HCT116 (cell line): Measurements from ENCODE around the gene TNFRSF1A. TPM values are rescaled to one million over a fixed set of nuclear protein-coding genes. Genes with fewer than 3 reads are reported as not detected.
A peak's percentile ranks its signal among the peaks of the same experiment; 100 is the strongest.

Source experiments
- ATAC-seq: fragments of 200-7000 bp; cut with Tn5 transposase; 2 replicates; pipeline ENCODE4 v1.9.1; 2020; ENCODE audit warnings: mild to moderate bottlenecking, moderate library complexity
- BruUV-seq: library from RNA; stranded (reverse); fragments of 400-500 nt; replicated peaks from 2 replicates; lab custom pipeline; 2021; lab: Mats Ljungman, UMichigan
- CTCF ChIA-PET: fragments of 300-600 bp; sonication (Branson Sonifier 250); formaldehyde crosslinking; loops from one replicate; lab custom pipeline; 2021; ENCODE audit warnings: antibody characterized with exemption; lab: Charles Lee
- POLR2A ChIA-PET: fragments of 300-600, 350-600 bp; sonication (Branson Sonifier 250); formaldehyde crosslinking; loops from one replicate; lab custom pipeline; 2021; ENCODE audit warnings: antibody characterized with exemption; lab: Charles Lee
- RAD21 ChIA-PET, 2 experiments: fragments of 300-600 bp; sonication (Branson Sonifier 250); formaldehyde crosslinking; loops; one replicate each; lab custom pipeline; 2023; ENCODE audit warnings: low total read pairs in 2 of 2; ENCODE audit not compliant: uncharacterized antibody in 2 of 2, unreplicated experiment in 2 of 2, low non-redundant PET in 1 of 2; lab: Charles Lee
- DNase-seq: peaks from one replicate; pipeline ENCODE4 v3.0.0-alpha.2; 2010; ENCODE audit warnings: low read depth, low spot score
- H2AFZ ChIP-seq: fragments of 200-600 bp; shearing (Covaris generic), sonication (generic); 2 replicates; pipeline ENCODE4 v1.6.1; 2017; ENCODE audit warnings: low read depth, mixed run types, mixed read lengths, antibody characterized with exemption, low read length; ENCODE audit not compliant: poor library complexity, severe bottlenecking
- H3K27ac ChIP-seq: 2 replicates; pipeline ENCODE4 v1.5.1; 2012; ENCODE audit warnings: low read depth, low read length
- H3K27me3 ChIP-seq: fragments of 200-600 bp; sonication (generic); 2 replicates; pipeline ENCODE4 v1.6.1; 2016; ENCODE audit warnings: mixed run types, low read length, mixed read lengths; ENCODE audit not compliant: insufficient read depth
- H3K36me3 ChIP-seq, 2 experiments: fragments of 200-500 bp in 1 of 2; fragments of 200-600 bp in 1 of 2; sonication (Bioruptor generic) in 1 of 2; sonication (generic) in 1 of 2; 2 replicates each; pipeline versions ENCODE4 v1.5.1 to v1.6.1; 2014 to 2016; ENCODE audit warnings: low read length in 2 of 2, inconsistent platforms in 1 of 2, mixed read lengths in 1 of 2, mixed run types in 1 of 2; ENCODE audit not compliant: insufficient read depth in 2 of 2, control insufficient read depth in 1 of 2
- H3K4me1 ChIP-seq, 2 experiments: fragments of 200-600 bp in 1 of 2; sonication (generic) in 1 of 2; 2 replicates each; pipeline versions ENCODE4 v1.5.1 to v1.6.1; 2012 to 2017; ENCODE audit warnings: low read length in 2 of 2, inconsistent platforms in 1 of 2, mild to moderate bottlenecking in 1 of 2, mixed read lengths in 1 of 2, mixed run types in 1 of 2, moderate library complexity in 1 of 2; ENCODE audit not compliant: insufficient read depth in 2 of 2, control insufficient read depth in 1 of 2
- H3K4me2 ChIP-seq: fragments of 200-600 bp; sonication (generic); 2 replicates; pipeline ENCODE4 v1.6.1; 2017; ENCODE audit warnings: mixed run types, low read length, mixed read lengths
- H3K4me3 ChIP-seq, 2 experiments: fragments of 200-600 bp in 1 of 2; sonication (generic) in 1 of 2; replicated peaks in 1 of 2; 2 replicates each; pipeline ENCODE4 v1.5.1; 2011 to 2016; ENCODE audit warnings: low read length in 2 of 2, control low read depth in 1 of 2, low read depth in 1 of 2, mild to moderate bottlenecking in 1 of 2, mixed read lengths in 1 of 2, mixed run types in 1 of 2
- H3K79me2 ChIP-seq: fragments of 200-600 bp; sonication (generic); 2 replicates; pipeline ENCODE4 v1.6.1; 2017; ENCODE audit warnings: mild to moderate bottlenecking, mixed run types, low read length, moderate library complexity, mixed read lengths; ENCODE audit not compliant: insufficient read depth
- H3K9ac ChIP-seq: fragments of 200-600 bp; sonication (generic); 2 replicates; pipeline ENCODE4 v1.6.1; 2016; ENCODE audit warnings: low read length, mixed read lengths
- H3K9me2 ChIP-seq: fragments of 200-600 bp; sonication (generic), shearing (Covaris generic); 2 replicates; pipeline ENCODE4 v1.6.1; 2017; ENCODE audit warnings: mixed run types, mild to moderate bottlenecking, moderate library complexity; ENCODE audit not compliant: insufficient read depth
- H3K9me3 ChIP-seq, 2 experiments: fragments of 200-500 bp in 1 of 2; fragments of 200-600 bp in 1 of 2; sonication (Bioruptor generic) in 1 of 2; sonication (generic) in 1 of 2; 2 replicates each; pipeline ENCODE4 v1.6.1; 2014 to 2017; ENCODE audit warnings: low read length in 2 of 2, mixed read lengths in 2 of 2, inconsistent platforms in 1 of 2, low read depth in 1 of 2, mild to moderate bottlenecking in 1 of 2, mixed run types in 1 of 2, moderate library complexity in 1 of 2; ENCODE audit not compliant: control insufficient read depth in 1 of 2, insufficient read depth in 1 of 2
- H4K20me1 ChIP-seq: fragments of 200-600 bp; sonication (generic), shearing (Covaris generic); 2 replicates; pipeline ENCODE4 v1.6.1; 2017; ENCODE audit warnings: mixed run types, mild to moderate bottlenecking, moderate library complexity; ENCODE audit not compliant: insufficient read depth
- CEBPB ChIP-seq: IDR thresholded peaks from 2 replicates; pipeline ENCODE4 v1.6.1; 2012; ENCODE audit warnings: low read depth
- CTCF ChIP-seq, 3 experiments: fragments of 200-600 bp in 1 of 3; sonication (generic) in 1 of 3; IDR thresholded peaks in 2 of 3; conservative IDR thresholded peaks in 1 of 3; 2 replicates each; pipeline ENCODE4 v1.5.1; 2012 to 2017; ENCODE audit warnings: low read depth in 2 of 3, low read length in 2 of 3, antibody characterized with exemption in 1 of 3, borderline replicate concordance in 1 of 3, control low read depth in 1 of 3, mild to moderate bottlenecking in 1 of 3, mixed read lengths in 1 of 3, mixed run types in 1 of 3, moderate library complexity in 1 of 3; ENCODE audit not compliant: insufficient read depth in 1 of 3
- ELF1 ChIP-seq: IDR thresholded peaks from 2 replicates; pipeline ENCODE4 v1.6.1; 2012; ENCODE audit warnings: low read depth, borderline replicate concordance
- EZH2 ChIP-seq: fragments of 200-600 bp; sonication (generic); IDR thresholded peaks from 2 replicates; pipeline ENCODE4 v1.6.1; 2017; ENCODE audit warnings: antibody characterized with exemption, mixed run types
- EZH2phosphoT487 ChIP-seq: fragments of 200-600 bp; IDR thresholded peaks from 2 replicates; pipeline ENCODE4 v1.6.1; 2018; ENCODE audit warnings: antibody characterized with exemption, borderline replicate concordance
- SIN3A ChIP-seq: IDR thresholded peaks from 2 replicates; pipeline ENCODE4 v1.6.1; 2012; ENCODE audit warnings: low read depth
- ZBTB33 ChIP-seq: IDR thresholded peaks from 2 replicates; pipeline ENCODE4 v1.6.1; 2011; ENCODE audit warnings: mild to moderate bottlenecking, low read length, moderate library complexity; ENCODE audit not compliant: insufficient replicate concordance; ENCODE audit errors: extremely low read depth
- intact Hi-C: fragments of 100-400 bp; cut with micrococcal nuclease; formaldehyde crosslinking; loops from 2 replicates; pipeline ENCODE4 v1.10.0; 2022
- total RNA-seq: library from RNA; stranded (reverse); gene quantifications from one replicate; pipeline ENCODE4 v1.2.1, GENCODE V29; 2021; ENCODE audit not compliant: unreplicated experiment
- TF ChIP-seq, protein P1 (sequence below): IDR thresholded peaks from 2 replicates; pipeline ENCODE4 v1.6.1; 2012

TNFRSF1A gene
- total RNA-seq, 1 experiment from 2014 or later, result 129 TPM

DNA sequence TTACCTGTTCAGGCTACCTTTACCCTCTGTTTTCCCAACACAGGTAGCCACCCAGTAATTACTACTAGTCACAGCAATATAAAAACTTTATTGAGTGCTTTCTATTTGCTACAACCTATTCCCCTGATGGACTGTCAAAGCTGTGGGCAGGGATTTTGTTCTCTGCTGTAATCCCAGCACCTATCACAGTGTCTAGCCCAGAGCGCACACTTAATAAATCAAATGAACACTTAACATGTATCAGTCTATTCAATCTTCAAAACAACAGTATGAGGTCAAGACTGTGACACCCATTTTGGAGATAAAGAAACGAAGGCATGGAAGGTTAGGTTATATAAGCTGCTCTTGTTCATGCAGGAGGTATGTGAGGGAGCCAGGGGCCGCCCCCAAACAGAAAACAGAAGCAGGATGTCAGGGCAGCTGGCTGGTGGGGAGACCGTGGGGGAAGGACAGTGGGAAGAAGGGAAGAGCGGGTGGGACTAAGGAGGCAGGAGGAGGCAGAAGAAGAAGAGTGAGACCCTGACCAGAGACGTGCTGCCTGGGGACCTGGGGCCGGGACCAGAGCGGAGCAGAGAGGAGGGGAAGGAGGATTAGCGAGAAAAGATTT lies 1.7 kb downstream of the TNFRSF1A start:
- Histone ChIP-seq H3K27me3 (no peaks in the 10 kb centered on the region), H3K4me1 (peaks cover 75 to 86% of the 10 kb centered on the region in 2 experiments), H3K9me3 (no peaks in the 10 kb centered on the region), H3K4me2 (peak overlapping the region; percentile 97)
- no TSS peak for BruUV-seq
- ATAC-seq, result no peak
- no peak for TF ChIP-seq ELF1
- TF ChIP-seq, all 23 proteins: peak for 0
- no peaks in the 10 kb centered on the region; a peak in 1 of 4 replicates for H3K36me3 ChIP-seq
- H3K9ac ChIP-seq, result peak overlapping the region; percentile 90
- no peak for DNase-seq
- peak overlapping the region; percentile 99 for H3K27ac ChIP-seq
- peak overlapping the region; percentile 84 to 92 for H3K4me3 ChIP-seq
- peaks cover 71% of the 10 kb centered on the region for H3K79me2 ChIP-seq
- H3K9me2 ChIP-seq, result no peaks in the 10 kb centered on the region
- ChIA-PET POLR2A (no interaction called here), CTCF (interaction anchor here (1.5 kb wide), 1 partner anchor 125 kb away, joined by 4 read pairs; no protein-coding TSS in a partner anchor), RAD21 (interaction anchor here in 1 of 2 experiments (0.6 kb wide), 1 partner anchor 679 kb away, joined by 3 read pairs; no protein-coding TSS in a partner anchor)
- intact Hi-C loops, result no loop called here
- H2AFZ ChIP-seq, result no peak overlapping the region
- H4K20me1 ChIP-seq, result no peaks in the 10 kb centered on the region

GRCh38 chr12:6338955-6339354 lies 2.9 kb downstream of the TNFRSF1A start:
- CTCF ChIA-PET, result interaction anchor here (1.2 to 1.5 kb wide), 2 partner anchors 13 to 127 kb away, joined by 4 read pairs; no protein-coding TSS in a partner anchor
- H3K9me2 ChIP-seq, result no peaks in the 10 kb centered on the region
- H3K4me2 ChIP-seq, result peak overlapping the region; percentile 97
- H3K9ac ChIP-seq, result peak overlapping the region; percentile 90
- no peak for DNase-seq
- no peaks in the 10 kb centered on the region for H3K9me3 ChIP-seq
- peak overlapping the region in 1 of 2 experiments; percentile 92; a peak in 2 of 4 replicates for H3K4me3 ChIP-seq
- H3K27me3 ChIP-seq, result no peaks in the 10 kb centered on the region
- H3K36me3 ChIP-seq, result peaks cover 5 to 11% of the 10 kb centered on the region in 2 experiments; a peak in 3 of 4 replicates
- peaks cover 83% of the 10 kb centered on the region for H3K79me2 ChIP-seq
- TF ChIP-seq EZH2phosphoT487, result no peak
- TF ChIP-seq EZH2, result no peak
- TF ChIP-seq ZBTB33, result no peak
- TF ChIP-seq CTCF (IDR thresholded peaks at IDR 0.05 in 2 of 3, conservative IDR thresholded peaks at IDR 0.05 in 1 of 3; ENCODE audit: borderline replicate concordance in 1 of 3, insufficient read depth in 1 of 3, low read depth in 2 of 3, low read length in 2 of 3), result no peak
- TF ChIP-seq, protein P1, sequence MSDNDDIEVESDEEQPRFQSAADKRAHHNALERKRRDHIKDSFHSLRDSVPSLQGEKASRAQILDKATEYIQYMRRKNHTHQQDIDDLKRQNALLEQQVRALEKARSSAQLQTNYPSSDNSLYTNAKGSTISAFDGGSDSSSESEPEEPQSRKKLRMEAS, result no peak
- TF ChIP-seq CEBPB, result no peak
- TF ChIP-seq SIN3A, result no peak
- TF ChIP-seq, all 23 proteins: peak for 0
- POLR2A ChIA-PET, result interaction anchor here (0.8 to 2.7 kb wide), 4 partner anchors 10 to 195 kb away, joined by 3 to 11 read pairs (median 3); partner anchors contain the start of gene GAPDH
- BruUV-seq, result no TSS peak
- H4K20me1 ChIP-seq, result no peaks in the 10 kb centered on the region
- peak overlapping the region; percentile 99 for H3K27ac ChIP-seq
- peaks cover 75 to 88% of the 10 kb centered on the region in 2 experiments for H3K4me1 ChIP-seq
- ATAC-seq, result no peak
- intact Hi-C loops, result loop anchor here (5.0 to 10.0 kb wide), 2 partner anchors 128 to 196 kb away; partner anchors contain the start of gene GAPDH
- RAD21 ChIA-PET, result interaction anchor here in 1 of 2 experiments (1.2 kb wide), 1 partner anchor 25 kb away, joined by 4 read pairs; no protein-coding TSS in a partner anchor
- H2AFZ ChIP-seq, result no peak overlapping the region
